Peyer's patch (tissue), 4 donors: ENCODE data around the gene PYDC1.

Experiments
- CTCF ChIP-seq, 6 experiments: fragments of 450-650 bp in 4 of 6; fragments of 200-600 bp in 2 of 6; sonication (generic) in 1 of 6; IDR thresholded peaks; one replicate each; pipeline ENCODE4 v1.5.1; 2017 to 2019; ENCODE audit warnings: antibody characterized with exemption in 6 of 6, mild to moderate bottlenecking in 3 of 6, moderate library complexity in 1 of 6
- POLR2A ChIP-seq, 2 donors: fragments of 450-650 bp; IDR thresholded peaks; one replicate each; pipeline ENCODE4 v1.5.1; 2017; ENCODE audit warnings: antibody characterized with exemption in 2 of 2, mild to moderate bottlenecking in 2 of 2, moderate library complexity in 2 of 2

GRCh38 chr16:31186176-31186575 is 30.8 kb downstream of the PYDC1 start:
- no peak for TF ChIP-seq POLR2A (IDR thresholded peaks at IDR 0.05)
- TF ChIP-seq CTCF (IDR thresholded peaks at IDR 0.05), result no peak
